ENCODE data around the gene CHST11. TPM values are rescaled to one million over a fixed set of nuclear protein-coding genes. Genes with fewer than 3 reads are reported as not detected.

The CHST11 gene
- total and polyA plus RNA-seq, 9 of the 15 experiments (the other 6 are each of a cell fraction or from before 2014, with no cell fraction given): 2.3 to 38.7 (median 15.0) TPM

DNA sequence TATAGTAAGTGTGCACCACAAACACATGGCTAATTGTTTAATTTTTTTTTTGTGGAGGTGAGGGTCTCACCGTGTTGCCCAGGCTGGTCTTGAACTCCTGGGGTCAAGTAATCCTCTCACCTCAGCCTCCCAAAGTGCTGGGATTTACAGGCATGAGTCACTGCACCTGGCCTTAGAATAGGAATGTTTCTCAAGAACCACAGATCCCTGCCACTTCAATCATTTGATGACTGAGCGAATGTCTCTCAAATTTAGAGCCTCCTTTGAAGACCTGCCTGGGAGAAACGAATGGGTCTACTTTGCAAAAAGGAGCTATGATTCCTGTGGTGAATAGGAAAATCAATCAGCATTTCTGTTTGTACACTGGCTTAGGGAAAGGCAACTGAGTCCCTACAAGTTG is 33.5 kb upstream of the CHST11 start (continued):
- TF ChIP-seq, protein P1, sequence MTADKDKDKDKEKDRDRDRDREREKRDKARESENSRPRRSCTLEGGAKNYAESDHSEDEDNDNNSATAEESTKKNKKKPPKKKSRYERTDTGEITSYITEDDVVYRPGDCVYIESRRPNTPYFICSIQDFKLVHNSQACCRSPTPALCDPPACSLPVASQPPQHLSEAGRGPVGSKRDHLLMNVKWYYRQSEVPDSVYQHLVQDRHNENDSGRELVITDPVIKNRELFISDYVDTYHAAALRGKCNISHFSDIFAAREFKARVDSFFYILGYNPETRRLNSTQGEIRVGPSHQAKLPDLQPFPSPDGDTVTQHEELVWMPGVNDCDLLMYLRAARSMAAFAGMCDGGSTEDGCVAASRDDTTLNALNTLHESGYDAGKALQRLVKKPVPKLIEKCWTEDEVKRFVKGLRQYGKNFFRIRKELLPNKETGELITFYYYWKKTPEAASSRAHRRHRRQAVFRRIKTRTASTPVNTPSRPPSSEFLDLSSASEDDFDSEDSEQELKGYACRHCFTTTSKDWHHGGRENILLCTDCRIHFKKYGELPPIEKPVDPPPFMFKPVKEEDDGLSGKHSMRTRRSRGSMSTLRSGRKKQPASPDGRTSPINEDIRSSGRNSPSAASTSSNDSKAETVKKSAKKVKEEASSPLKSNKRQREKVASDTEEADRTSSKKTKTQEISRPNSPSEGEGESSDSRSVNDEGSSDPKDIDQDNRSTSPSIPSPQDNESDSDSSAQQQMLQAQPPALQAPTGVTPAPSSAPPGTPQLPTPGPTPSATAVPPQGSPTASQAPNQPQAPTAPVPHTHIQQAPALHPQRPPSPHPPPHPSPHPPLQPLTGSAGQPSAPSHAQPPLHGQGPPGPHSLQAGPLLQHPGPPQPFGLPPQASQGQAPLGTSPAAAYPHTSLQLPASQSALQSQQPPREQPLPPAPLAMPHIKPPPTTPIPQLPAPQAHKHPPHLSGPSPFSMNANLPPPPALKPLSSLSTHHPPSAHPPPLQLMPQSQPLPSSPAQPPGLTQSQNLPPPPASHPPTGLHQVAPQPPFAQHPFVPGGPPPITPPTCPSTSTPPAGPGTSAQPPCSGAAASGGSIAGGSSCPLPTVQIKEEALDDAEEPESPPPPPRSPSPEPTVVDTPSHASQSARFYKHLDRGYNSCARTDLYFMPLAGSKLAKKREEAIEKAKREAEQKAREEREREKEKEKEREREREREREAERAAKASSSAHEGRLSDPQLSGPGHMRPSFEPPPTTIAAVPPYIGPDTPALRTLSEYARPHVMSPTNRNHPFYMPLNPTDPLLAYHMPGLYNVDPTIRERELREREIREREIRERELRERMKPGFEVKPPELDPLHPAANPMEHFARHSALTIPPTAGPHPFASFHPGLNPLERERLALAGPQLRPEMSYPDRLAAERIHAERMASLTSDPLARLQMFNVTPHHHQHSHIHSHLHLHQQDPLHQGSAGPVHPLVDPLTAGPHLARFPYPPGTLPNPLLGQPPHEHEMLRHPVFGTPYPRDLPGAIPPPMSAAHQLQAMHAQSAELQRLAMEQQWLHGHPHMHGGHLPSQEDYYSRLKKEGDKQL (CRISPR knock-in tag; IDR thresholded peaks at IDR 0.05; ENCODE audit: borderline replicate concordance): no peak
- TF ChIP-seq ZNF12 (CRISPR knock-in tag; IDR thresholded peaks at IDR 0.05) (no peak), WHSC1 (IDR thresholded peaks at IDR 0.05; ENCODE audit: low read length) (no peak), RBM17 (IDR thresholded peaks at IDR 0.05; ENCODE audit: borderline replicate concordance, low read depth, low read length) (no peak), PHTF2 (CRISPR knock-in tag; IDR thresholded peaks at IDR 0.05) (no peak), ZNF699 (CRISPR knock-in tag; IDR thresholded peaks at IDR 0.05; ENCODE audit: insufficient replicate concordance) (no peak), ZBED1 (IDR thresholded peaks at IDR 0.05) (no peak), SMAD1 (IDR thresholded peaks at IDR 0.05; ENCODE audit: low read depth, low read length, partially characterized antibody) (no peak), MTA3 (IDR thresholded peaks at IDR 0.05; ENCODE audit: borderline replicate concordance) (no peak), PYGO2 (tag; IDR thresholded peaks at IDR 0.05) (no peak)
- TF ChIP-seq, protein P2, sequence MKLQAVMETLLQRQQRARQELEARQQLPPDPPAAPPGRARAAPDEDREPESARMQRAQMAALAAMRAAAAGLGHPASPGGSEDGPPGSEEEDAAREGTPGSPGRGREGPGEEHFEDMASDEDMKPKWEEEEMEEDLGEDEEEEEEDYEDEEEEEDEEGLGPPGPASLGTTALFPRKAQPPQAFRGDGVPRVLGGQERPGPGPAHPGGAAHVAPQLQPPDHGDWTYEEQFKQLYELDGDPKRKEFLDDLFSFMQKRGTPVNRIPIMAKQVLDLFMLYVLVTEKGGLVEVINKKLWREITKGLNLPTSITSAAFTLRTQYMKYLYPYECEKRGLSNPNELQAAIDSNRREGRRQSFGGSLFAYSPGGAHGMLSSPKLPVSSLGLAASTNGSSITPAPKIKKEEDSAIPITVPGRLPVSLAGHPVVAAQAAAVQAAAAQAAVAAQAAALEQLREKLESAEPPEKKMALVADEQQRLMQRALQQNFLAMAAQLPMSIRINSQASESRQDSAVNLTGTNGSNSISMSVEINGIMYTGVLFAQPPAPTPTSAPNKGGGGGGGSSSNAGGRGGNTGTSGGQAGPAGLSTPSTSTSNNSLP (IDR thresholded peaks at IDR 0.05; ENCODE audit: borderline replicate concordance, low read depth, low read length): no peak
- TF ChIP-seq, protein P3, sequence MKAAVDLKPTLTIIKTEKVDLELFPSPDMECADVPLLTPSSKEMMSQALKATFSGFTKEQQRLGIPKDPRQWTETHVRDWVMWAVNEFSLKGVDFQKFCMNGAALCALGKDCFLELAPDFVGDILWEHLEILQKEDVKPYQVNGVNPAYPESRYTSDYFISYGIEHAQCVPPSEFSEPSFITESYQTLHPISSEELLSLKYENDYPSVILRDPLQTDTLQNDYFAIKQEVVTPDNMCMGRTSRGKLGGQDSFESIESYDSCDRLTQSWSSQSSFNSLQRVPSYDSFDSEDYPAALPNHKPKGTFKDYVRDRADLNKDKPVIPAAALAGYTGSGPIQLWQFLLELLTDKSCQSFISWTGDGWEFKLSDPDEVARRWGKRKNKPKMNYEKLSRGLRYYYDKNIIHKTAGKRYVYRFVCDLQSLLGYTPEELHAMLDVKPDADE (conservative IDR thresholded peaks at IDR 0.05; ENCODE audit: control insufficient read depth, low read depth, low read length): no peak
